VCaP (cell line): ENCODE measurements around the gene IGLON5.

Experiments
- H3K27ac ChIP-seq: fragments of 450-650 bp; 2 replicates; pipeline ENCODE4 v1.5.1; 2017
- CTCF ChIP-seq: fragments of 450-650 bp; conservative IDR thresholded peaks from 2 replicates; pipeline ENCODE4 v1.5.1; 2017; ENCODE audit warnings: mild to moderate bottlenecking, moderate library complexity

The IGLON5 gene

GRCh38 chr19:51341066-51341465, 29.6 kb downstream of the IGLON5 start:
- no peak overlapping the region; the same call in 1 of the 2 replicates for H3K27ac ChIP-seq
- no peak for TF ChIP-seq CTCF

- peak within 1 kb of the TSS; percentile 26; the same call in 1 of the 2 replicates for H3K27ac ChIP-seq
- no peak for TF ChIP-seq CTCF
Observed at GRCh38 chr19:51341976-51342580, 30.6 kb downstream of the IGLON5 start, which contains the start of gene VSIG10L. TSS of gene VSIG10L (minus strand) at chr19:51342139. CDS start at chr19:51342124, 15 bp downstream.

- peak overlapping the region; percentile 26; the same call in 1 of the 2 replicates for H3K27ac ChIP-seq
Observed at GRCh38 chr19:51342631-51343569, 31.5 kb downstream of the IGLON5 start.

GRCh38 chr19:51345076-51345620, 33.7 kb downstream of the IGLON5 start:
- no peak for TF ChIP-seq CTCF
- H3K27ac ChIP-seq: no peak overlapping the region

More at GRCh38 chr19:51342631-51343569, 31.5 kb downstream of the IGLON5 start:
- TF ChIP-seq CTCF: no peak

GRCh38 chr19:51346742-51347141, 35.3 kb downstream of the IGLON5 start:
- TF ChIP-seq CTCF: no peak
- H3K27ac ChIP-seq: no peak overlapping the region

- H3K27ac ChIP-seq: no peak overlapping the region
- no peak for TF ChIP-seq CTCF
Observed at GRCh38 chr19:51347209-51347928, 35.9 kb downstream of the IGLON5 start.
